Measurements from ENCODE around the gene SIVA1.

The SIVA1 gene

GRCh38 chr14:104715871-104716270 is 37.1 kb upstream of the SIVA1 start:
- Histone ChIP-seq H3K36me3 (ENCODE audit: control insufficient read depth in 2 of 2, insufficient read depth in 1 of 2, low read length in 2 of 2) (peaks cover 0 to 57% of the 10 kb centered on the region in 2 experiments; a peak in 1 of 3 replicates), H3K4me1 (ENCODE audit: control insufficient read depth, insufficient read depth, low read length) (no peaks in the 10 kb centered on the region), H3K27ac (ENCODE audit: extremely low read depth, low read depth, low read length) (no peak overlapping the region), H3K4me3 (ENCODE audit: low read depth, low read length) (no peak overlapping the region), H3K9me3 (ENCODE audit: control insufficient read depth, insufficient read depth, low read depth, low read length) (no peaks in the 10 kb centered on the region)
- POLR2A ChIA-PET: no interaction called here
- CTCF ChIA-PET: interaction anchor here (0.7 kb wide), 1 partner anchor 9 kb away, joined by 3 read pairs; no protein-coding TSS in a partner anchor
- TF ChIP-seq GLIS2 (tag by site-specific recombination; IDR thresholded peaks at IDR 0.05) (peak; percentile 15; the same call in 1 of the 2 replicates), PRDM4 (tag by site-specific recombination; IDR thresholded peaks at IDR 0.05) (no peak)

- Histone ChIP-seq H3K9me3 (ENCODE audit: control insufficient read depth, insufficient read depth, low read depth, low read length) (no peaks in the 10 kb centered on the region), H3K27ac (ENCODE audit: extremely low read depth, low read depth, low read length) (no peak overlapping the region), H3K36me3 (ENCODE audit: control insufficient read depth in 2 of 2, insufficient read depth in 1 of 2, low read length in 2 of 2) (peaks cover 0 to 44% of the 10 kb centered on the region in 2 experiments; a peak in 1 of 3 replicates), H3K4me3 (ENCODE audit: low read depth, low read length) (no peak overlapping the region), H3K4me1 (ENCODE audit: control insufficient read depth, insufficient read depth, low read length) (no peaks in the 10 kb centered on the region)
- ChIA-PET CTCF (interaction anchor here (0.7 kb wide), 1 partner anchor 22 kb away, joined by 3 read pairs; no protein-coding TSS in a partner anchor), POLR2A (interaction anchor here (0.6 kb wide), 1 partner anchor 35 kb away, joined by 3 read pairs; no protein-coding TSS in a partner anchor)
- no peak for TF ChIP-seq ZNF585B (tag by site-specific recombination; IDR thresholded peaks at IDR 0.05)
- no peak for TF ChIP-seq ZNF521 (tag by site-specific recombination; IDR thresholded peaks at IDR 0.05)
- TF ChIP-seq ZNF404 (tag by site-specific recombination; IDR thresholded peaks at IDR 0.05): no peak
- no peak for TF ChIP-seq BCL6B (tag by site-specific recombination; IDR thresholded peaks at IDR 0.05)
- no peak for TF ChIP-seq ZNF530 (tag by site-specific recombination; IDR thresholded peaks at IDR 0.05; ENCODE audit: low read depth)
- no peak for TF ChIP-seq ZBTB11 (tag by site-specific recombination; conservative IDR thresholded peaks at IDR 0.05; ENCODE audit: low read depth)
- TF ChIP-seq ZNF791 (tag by site-specific recombination; IDR thresholded peaks at IDR 0.05): no peak
- no peak for TF ChIP-seq ZNF580 (tag by site-specific recombination; IDR thresholded peaks at IDR 0.05)
- TF ChIP-seq ZNF280D (tag by site-specific recombination; IDR thresholded peaks at IDR 0.05): no peak
- no peak for TF ChIP-seq ZNF18 (tag by site-specific recombination; IDR thresholded peaks at IDR 0.05)
- no peak for TF ChIP-seq ZNF423 (tag by site-specific recombination; IDR thresholded peaks at IDR 0.05)
Observed at GRCh38 chr14:104717137-104717536, 35.8 kb upstream of the SIVA1 start.
